ENCODE measurements around the gene MGMT. TPM values are rescaled to one million over a fixed set of nuclear protein-coding genes. Genes with fewer than 3 reads are reported as not detected.

MGMT gene
- total RNA-seq, 1 experiment from 2014 or later: 11.5 TPM

GRCh38 chr10:129612481-129613109 is 145.6 kb downstream of the MGMT start:
- intact Hi-C loops (cut with micrococcal nuclease): no loop called here
- H3K4me3 ChIP-seq (replicated peaks in 1 of 2; ENCODE audit: low read depth in 1 of 2, low read length in 2 of 2): no peak overlapping the region
- ChIA-PET CTCF (no interaction called here), RAD21 (ENCODE audit: low non-redundant PET in 1 of 2, low total read pairs in 2 of 2, uncharacterized antibody in 2 of 2, unreplicated experiment in 2 of 2) (no interaction called here), POLR2A (no interaction called here)
- H3K9me2 ChIP-seq (ENCODE audit: insufficient read depth): no peaks in the 10 kb centered on the region
- BruUV-seq (replicated peaks): no TSS peak
- H3K9me3 ChIP-seq (ENCODE audit: control insufficient read depth in 1 of 2, insufficient read depth in 1 of 2, low read depth in 1 of 2, low read length in 2 of 2): no peaks in the 10 kb centered on the region
- no peak overlapping the region for H3K9ac ChIP-seq (ENCODE audit: low read length)
- no peaks in the 10 kb centered on the region for H4K20me1 ChIP-seq (ENCODE audit: insufficient read depth)
- no peak overlapping the region for H3K27ac ChIP-seq (ENCODE audit: low read depth, low read length)
- no peaks in the 10 kb centered on the region for H3K27me3 ChIP-seq (ENCODE audit: insufficient read depth, low read length)
- no peaks in the 10 kb centered on the region for H3K79me2 ChIP-seq (ENCODE audit: insufficient read depth, low read length)
- no peaks in the 10 kb centered on the region for H3K36me3 ChIP-seq (ENCODE audit: control insufficient read depth in 1 of 2, insufficient read depth in 2 of 2, low read length in 2 of 2)
- H2AFZ ChIP-seq (ENCODE audit: low read depth, low read length, poor library complexity, severe bottlenecking): no peak overlapping the region
- TF ChIP-seq ELF1 (IDR thresholded peaks at IDR 0.05; ENCODE audit: borderline replicate concordance, low read depth) (no peak), SIN3A (IDR thresholded peaks at IDR 0.05; ENCODE audit: low read depth) (no peak), MAX (IDR thresholded peaks at IDR 0.05) (no peak), ZNF274 (IDR thresholded peaks at IDR 0.05; ENCODE audit: low read depth, low read length) (no peak), YY1 (IDR thresholded peaks at IDR 0.05; ENCODE audit: extremely low read depth, insufficient replicate concordance, low read depth, low read length) (no peak)
- no peak for ATAC-seq
- H3K4me1 ChIP-seq (ENCODE audit: control insufficient read depth in 1 of 2, insufficient read depth in 2 of 2, low read length in 2 of 2): no peaks in the 10 kb centered on the region
- DNase-seq (ENCODE audit: low read depth, low spot score): no peak
- H3K4me2 ChIP-seq (ENCODE audit: low read length): no peak overlapping the region

GRCh38 chr10:129613377-129613980 is 146.4 kb downstream of the MGMT start:
- intact Hi-C loops (cut with micrococcal nuclease): no loop called here
- Histone ChIP-seq H3K79me2 (ENCODE audit: insufficient read depth, low read length) (no peaks in the 10 kb centered on the region), H3K36me3 (ENCODE audit: control insufficient read depth in 1 of 2, insufficient read depth in 2 of 2, low read length in 2 of 2) (no peaks in the 10 kb centered on the region), H3K4me3 (replicated peaks in 1 of 2; ENCODE audit: low read depth in 1 of 2, low read length in 2 of 2) (no peak overlapping the region), H3K9ac (ENCODE audit: low read length) (no peak overlapping the region), H3K27ac (ENCODE audit: low read depth, low read length) (no peak overlapping the region), H3K9me3 (ENCODE audit: control insufficient read depth in 1 of 2, insufficient read depth in 1 of 2, low read depth in 1 of 2, low read length in 2 of 2) (no peaks in the 10 kb centered on the region), H3K4me2 (ENCODE audit: low read length) (no peak overlapping the region), H3K27me3 (ENCODE audit: insufficient read depth, low read length) (no peaks in the 10 kb centered on the region), H4K20me1 (ENCODE audit: insufficient read depth) (no peaks in the 10 kb centered on the region), H2AFZ (ENCODE audit: low read depth, low read length, poor library complexity, severe bottlenecking) (no peak overlapping the region), H3K4me1 (ENCODE audit: control insufficient read depth in 1 of 2, insufficient read depth in 2 of 2, low read length in 2 of 2) (no peaks in the 10 kb centered on the region), H3K9me2 (ENCODE audit: insufficient read depth) (no peaks in the 10 kb centered on the region)
- ATAC-seq (no peak), DNase-seq (ENCODE audit: low read depth, low spot score) (no peak)
- no TSS peak for BruUV-seq (replicated peaks)
- ChIA-PET POLR2A (no interaction called here), CTCF (no interaction called here), RAD21 (ENCODE audit: low non-redundant PET in 1 of 2, low total read pairs in 2 of 2, uncharacterized antibody in 2 of 2, unreplicated experiment in 2 of 2) (no interaction called here)
- TF ChIP-seq ELF1 (IDR thresholded peaks at IDR 0.05; ENCODE audit: borderline replicate concordance, low read depth) (no peak), FOSL1 (IDR thresholded peaks at IDR 0.05; ENCODE audit: low read depth) (no peak), SP1 (IDR thresholded peaks at IDR 0.05; ENCODE audit: low read depth) (no peak), POLR2A (IDR thresholded peaks at IDR 0.05; ENCODE audit: borderline replicate concordance, extremely low read depth, insufficient read depth, insufficient read length) (no peak), EZH2 (IDR thresholded peaks at IDR 0.05) (no peak), CEBPB (IDR thresholded peaks at IDR 0.05; ENCODE audit: low read depth) (no peak), MAX (IDR thresholded peaks at IDR 0.05) (no peak), POLR2AphosphoS5 (IDR thresholded peaks at IDR 0.05; ENCODE audit: low read depth, low read length) (no peak), SRF (IDR thresholded peaks at IDR 0.05; ENCODE audit: low read depth) (no peak), SIN3A (IDR thresholded peaks at IDR 0.05; ENCODE audit: low read depth) (no peak), CTCF (IDR thresholded peaks at IDR 0.05 in 2 of 3, conservative IDR thresholded peaks at IDR 0.05 in 1 of 3; ENCODE audit: borderline replicate concordance in 1 of 3, insufficient read depth in 1 of 3, low read depth in 2 of 3, low read length in 2 of 3) (no peak)
